SK-N-MC (cell line): ENCODE results near the gene TRAPPC2L.

Experiments used
- DNase-seq: peaks from one replicate; pipeline ENCODE4 v3.0.0-alpha.2; 2011; ENCODE audit warnings: low read depth, low spot score
- H3K27ac ChIP-seq: fragments of 200-600 bp; sonication (generic); 2 replicates; pipeline ENCODE4 v1.5.1; 2016; ENCODE audit warnings: mixed run types
- H3K36me3 ChIP-seq: fragments of 200-600 bp; sonication (generic); 2 replicates; pipeline ENCODE4 v1.6.1; 2017; ENCODE audit warnings: antibody characterized with exemption, low read length, mixed read lengths; ENCODE audit not compliant: insufficient read depth
- H3K4me3 ChIP-seq: fragments of 200-600 bp; sonication (generic); 2 replicates; pipeline ENCODE4 v1.5.1; 2016
- H3K9ac ChIP-seq: fragments of 200-600 bp; sonication (generic); 2 replicates; pipeline ENCODE4 v1.8.0; 2017; ENCODE audit warnings: mixed run types, mixed read lengths; ENCODE audit not compliant: insufficient read length
- H3K9me3 ChIP-seq: fragments of 200-600 bp; sonication (generic); 2 replicates; pipeline ENCODE4 v1.6.1; 2017; ENCODE audit warnings: low read depth, mild to moderate bottlenecking, antibody characterized with exemption, low read length, moderate library complexity, mixed read lengths
- EZH2 ChIP-seq: fragments of 200-600 bp; sonication (generic); IDR thresholded peaks from one replicate; pipeline ENCODE4 v1.6.1; 2017; ENCODE audit warnings: antibody characterized with exemption
- FOXP2 ChIP-seq: optimal IDR thresholded peaks from 2 replicates; pipeline ENCODE3; 2011; ENCODE audit warnings: mild to moderate bottlenecking, moderate library complexity; ENCODE audit not compliant: insufficient read depth; ENCODE audit errors: extremely low read length, control extremely low read depth
- POLR2AphosphoS5 ChIP-seq: IDR thresholded peaks from 2 replicates; pipeline ENCODE4 v1.6.1; 2012; ENCODE audit warnings: mild to moderate bottlenecking, low read depth, low read length, borderline replicate concordance

Gene TRAPPC2L, protein sequence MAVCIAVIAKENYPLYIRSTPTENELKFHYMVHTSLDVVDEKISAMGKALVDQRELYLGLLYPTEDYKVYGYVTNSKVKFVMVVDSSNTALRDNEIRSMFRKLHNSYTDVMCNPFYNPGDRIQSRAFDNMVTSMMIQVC

DNA sequence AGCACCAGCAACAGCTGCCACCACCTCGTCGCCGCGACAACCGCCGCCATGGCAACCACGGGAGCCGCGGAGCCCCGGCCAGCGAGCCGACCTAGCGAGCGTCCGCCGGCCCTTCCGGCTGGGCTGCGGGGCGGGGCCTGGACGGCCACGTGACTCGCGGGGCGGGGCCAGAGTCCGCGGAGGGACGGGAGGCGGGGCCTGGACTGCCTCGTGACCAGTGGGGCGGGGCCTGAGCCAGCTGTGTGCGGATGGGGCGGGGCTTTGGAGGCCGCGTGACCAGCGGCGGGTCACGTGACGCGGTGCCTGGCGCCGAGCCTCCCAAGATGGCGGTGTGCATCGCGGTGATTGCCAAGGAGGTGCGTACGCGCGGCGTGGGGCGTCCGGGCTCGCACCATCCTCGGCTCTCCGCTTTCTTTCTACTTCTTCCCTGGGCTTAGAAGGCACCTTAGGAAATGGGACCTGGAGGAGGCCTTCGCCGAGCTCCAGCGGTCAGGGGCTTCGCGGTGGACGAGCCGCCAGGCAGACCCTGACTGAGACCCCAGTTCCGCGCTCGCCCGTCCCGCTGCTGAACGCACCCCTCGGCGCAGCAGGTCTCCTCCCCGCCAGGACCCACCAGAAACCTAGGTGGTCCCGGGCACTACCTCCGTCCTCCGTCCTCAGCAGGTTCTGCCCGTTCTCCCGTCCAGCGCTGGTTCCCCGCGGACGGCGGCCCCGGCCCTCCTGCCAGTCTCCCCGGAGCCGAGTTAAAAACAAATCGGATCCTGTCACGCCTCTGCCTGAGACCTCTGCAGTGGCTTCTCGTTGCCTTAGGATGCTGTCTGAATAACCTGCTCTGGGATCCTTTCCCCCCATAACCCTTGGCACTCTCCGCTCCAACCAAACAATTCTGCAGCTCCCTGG lies at the start of gene TRAPPC2L, which contains the start of gene GALNS:
TSS of gene TRAPPC2L (plus strand) at position 300 of the 900 bp plus-strand sequence. CDS start at position 324, 24 bp downstream.
TSS of gene GALNS (minus strand) at position 120 of the 900 bp plus-strand sequence. CDS start at position 50, 70 bp downstream.
- peak within 1 kb of the TSS; percentile 76 for H3K9ac ChIP-seq
- H3K4me3 ChIP-seq, result peak within 1 kb of the TSS; percentile 83
- H3K36me3 ChIP-seq, result no peaks in the 10 kb centered on the region
- peak; percentile 10 for DNase-seq
- TF ChIP-seq FOXP2 (no peak), EZH2 (no peak), POLR2AphosphoS5 (peak; percentile 79)
- H3K9me3 ChIP-seq, result no peaks in the 10 kb centered on the region
- H3K27ac ChIP-seq, result no peak within 1 kb of the TSS

DNA sequence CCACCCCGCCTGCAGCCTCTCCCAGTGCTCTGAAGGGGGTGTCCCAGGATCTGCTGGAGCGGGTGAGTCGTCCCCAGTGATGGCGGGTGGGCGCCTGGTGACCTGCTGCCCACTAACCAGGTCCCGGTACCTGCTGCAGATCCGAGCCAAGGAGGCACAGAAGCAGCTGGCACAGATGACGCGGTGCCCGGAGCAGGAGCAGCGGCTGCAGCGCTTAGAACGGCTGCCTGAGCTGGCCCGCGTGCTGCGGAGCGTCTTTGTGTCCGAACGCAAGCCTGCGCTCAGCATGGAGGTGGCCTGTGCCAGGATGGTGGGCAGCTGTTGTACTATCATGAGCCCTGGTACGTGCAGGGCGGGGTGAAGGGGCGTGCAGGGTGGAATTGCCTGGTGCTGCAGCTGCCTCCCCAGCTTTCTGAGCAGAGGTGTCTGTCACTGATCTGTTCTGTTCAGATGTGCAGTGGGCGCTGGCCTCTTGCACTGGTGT lies 49.7 kb upstream of the TRAPPC2L start:
- Histone ChIP-seq H3K9ac (no peak overlapping the region), H3K36me3 (peaks cover 33% of the 10 kb centered on the region; the same call in 1 of the 2 replicates), H3K27ac (no peak overlapping the region), H3K9me3 (no peaks in the 10 kb centered on the region), H3K4me3 (no peak overlapping the region)
- no peak for DNase-seq
- no peak for TF ChIP-seq FOXP2
- no peak for TF ChIP-seq EZH2
- TF ChIP-seq POLR2AphosphoS5, result no peak

DNA sequence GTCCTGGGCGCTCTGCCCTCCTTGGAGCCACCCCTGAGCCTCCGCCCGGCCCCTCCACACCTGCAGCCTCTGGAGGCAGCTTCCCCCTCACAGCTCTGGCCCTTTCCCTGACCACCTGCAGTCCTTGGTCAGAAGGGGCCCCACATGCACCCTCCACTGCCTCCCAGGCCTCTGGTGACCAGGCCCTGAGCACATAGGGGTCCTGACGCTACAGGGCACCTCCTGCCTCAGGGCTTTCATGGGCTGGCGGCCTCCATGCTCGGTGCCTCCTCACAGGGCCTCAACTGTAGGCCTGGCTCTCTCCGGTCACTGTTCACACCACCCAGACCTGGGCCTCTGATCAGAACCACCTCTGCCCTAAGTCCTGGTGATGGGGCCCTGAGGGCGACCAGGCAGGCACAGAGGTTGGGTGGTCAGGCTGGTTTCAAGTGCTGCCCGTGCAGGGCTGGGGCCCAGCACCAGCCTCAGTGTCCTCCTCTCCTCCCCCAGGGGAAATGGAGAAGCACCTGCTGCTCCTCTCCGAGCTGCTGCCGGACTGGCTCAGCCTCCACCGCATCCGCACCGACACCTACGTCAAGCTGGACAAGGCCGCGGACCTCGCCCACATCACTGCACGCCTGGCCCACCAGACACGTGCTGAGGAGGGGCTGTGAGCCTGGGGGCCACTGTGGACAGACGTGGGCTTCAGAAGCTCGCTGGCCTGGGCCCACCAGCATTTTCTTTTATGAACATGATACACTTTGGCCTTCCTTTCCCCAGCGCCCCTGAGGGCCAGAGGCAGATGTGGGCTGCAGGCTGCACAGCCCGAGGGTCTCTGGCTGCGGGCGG lies 49.1 kb upstream of the TRAPPC2L start:
- Histone ChIP-seq H3K9ac (no peak overlapping the region), H3K4me3 (no peak overlapping the region), H3K36me3 (peaks cover 33% of the 10 kb centered on the region; the same call in 1 of the 2 replicates), H3K9me3 (no peaks in the 10 kb centered on the region), H3K27ac (no peak overlapping the region)
- no peak for TF ChIP-seq POLR2AphosphoS5
- TF ChIP-seq EZH2, result no peak
- no peak for TF ChIP-seq FOXP2
- no peak for DNase-seq

DNA sequence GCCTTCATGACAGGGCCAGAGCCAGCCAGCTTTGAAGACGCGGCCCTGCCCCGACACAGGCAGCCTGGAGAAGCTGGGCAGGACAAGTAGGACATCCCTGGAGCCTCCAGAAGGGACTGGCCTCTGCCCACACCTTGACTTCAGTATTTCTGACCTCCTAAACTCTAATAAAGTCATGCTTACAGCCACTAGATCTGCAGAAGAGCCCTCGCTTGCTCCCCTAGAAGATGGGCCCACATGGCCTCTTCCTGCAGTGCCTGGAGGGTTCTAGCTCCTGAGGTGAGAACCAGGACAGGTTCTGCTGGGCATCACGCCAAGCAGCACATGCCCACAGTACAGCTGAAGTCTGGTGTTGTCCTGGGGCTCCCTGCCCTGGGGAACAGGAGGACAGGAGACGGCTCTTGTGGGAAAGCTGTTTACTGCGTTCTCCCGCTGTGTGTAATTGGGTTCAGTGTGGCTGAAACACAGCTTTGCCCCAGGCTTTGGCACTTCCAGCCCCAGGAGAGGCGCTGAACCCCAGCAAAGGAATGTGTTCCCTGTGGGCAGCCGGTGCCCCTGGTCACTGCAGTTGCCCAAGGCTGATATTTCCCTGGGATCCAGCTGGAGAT lies 47.8 kb upstream of the TRAPPC2L start:
- H3K9me3 ChIP-seq, result no peaks in the 10 kb centered on the region
- peaks cover 33% of the 10 kb centered on the region; the same call in 1 of the 2 replicates for H3K36me3 ChIP-seq
- H3K27ac ChIP-seq, result peak overlapping the region; percentile 50; the same call in 1 of the 2 replicates
- DNase-seq, result no peak
- H3K4me3 ChIP-seq, result no peak overlapping the region
- TF ChIP-seq FOXP2, result no peak
- TF ChIP-seq POLR2AphosphoS5, result peak; percentile 39
- no peak overlapping the region for H3K9ac ChIP-seq

DNA sequence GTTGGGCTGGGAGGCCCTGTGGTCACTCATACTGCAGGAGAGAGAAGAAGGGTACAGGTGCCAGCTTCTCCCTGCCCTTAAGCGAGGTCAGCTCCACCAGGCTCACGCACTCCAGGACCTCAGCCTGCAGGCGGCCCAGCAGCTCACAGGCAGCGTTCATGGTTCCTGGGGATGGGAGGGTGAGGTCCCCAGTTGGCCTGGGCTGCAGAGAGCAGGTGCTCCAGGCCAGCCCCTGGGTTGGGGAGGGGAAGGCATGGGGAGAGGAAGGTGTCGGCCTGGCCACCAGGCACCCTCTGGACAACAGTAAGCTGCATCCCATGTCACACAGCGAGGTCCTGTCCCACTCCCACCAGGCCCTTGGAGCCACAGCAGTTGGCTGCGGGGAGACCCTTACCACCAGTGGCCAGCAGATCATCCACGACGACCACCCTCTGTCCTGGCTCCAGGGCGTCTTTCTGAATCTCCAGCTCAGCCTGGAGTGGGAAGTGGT lies 47.2 kb upstream of the TRAPPC2L start:
- Histone ChIP-seq H3K4me3 (peak overlapping the region; percentile 80; the same call in 1 of the 2 replicates), H3K27ac (peak overlapping the region; percentile 50; the same call in 1 of the 2 replicates), H3K36me3 (peaks cover 33% of the 10 kb centered on the region; the same call in 1 of the 2 replicates), H3K9ac (no peak overlapping the region), H3K9me3 (no peaks in the 10 kb centered on the region)
- DNase-seq, result no peak
- TF ChIP-seq FOXP2 (no peak), POLR2AphosphoS5 (no peak), EZH2 (no peak)

DNA sequence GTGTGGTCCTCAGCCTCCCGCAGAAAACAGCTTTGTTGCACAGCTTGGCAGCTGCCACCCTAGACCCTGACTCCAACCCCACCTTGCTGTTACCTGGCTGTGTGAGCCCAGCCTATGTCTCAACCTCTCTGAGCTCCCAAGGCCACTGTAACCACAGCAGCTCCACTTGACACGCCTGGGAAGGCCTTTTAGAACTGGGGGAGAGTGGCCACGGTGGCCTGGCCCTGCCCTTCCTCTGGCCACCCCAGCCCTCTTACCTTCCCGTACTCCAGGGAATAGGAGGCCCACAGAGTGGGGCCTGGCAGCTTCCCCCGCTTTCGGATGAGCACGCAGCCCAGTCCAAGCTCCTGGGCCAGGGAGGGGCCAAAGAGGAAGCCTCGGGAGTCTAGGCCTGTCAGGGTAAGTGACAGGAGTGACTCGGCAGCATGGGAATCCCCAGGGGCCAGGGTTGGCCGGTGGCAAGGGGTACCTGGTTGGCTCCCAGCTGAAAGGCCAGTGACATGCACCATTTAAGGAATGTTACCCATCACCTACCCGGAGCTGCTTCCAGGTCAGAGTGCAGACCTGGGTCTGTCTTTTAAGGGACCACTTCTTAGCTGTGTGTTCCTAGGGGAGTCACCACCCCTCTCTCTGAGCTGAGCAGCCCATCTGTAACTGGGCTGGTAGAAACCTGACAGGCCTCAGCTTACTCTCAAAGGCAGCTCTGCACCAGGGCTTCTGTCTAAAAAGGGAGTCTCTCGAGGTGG lies 46.6 kb upstream of the TRAPPC2L start:
- H3K36me3 ChIP-seq, result peaks cover 27% of the 10 kb centered on the region; the same call in 1 of the 2 replicates

More for the DNA sequence above, 46.6 kb upstream of the TRAPPC2L start:
- Histone ChIP-seq H3K27ac (peak overlapping the region; percentile 57; the same call in 1 of the 2 replicates), H3K9ac (peak overlapping the region; percentile 81), H3K4me3 (peak overlapping the region; percentile 80), H3K9me3 (no peaks in the 10 kb centered on the region)
- DNase-seq, result no peak
- no peak for TF ChIP-seq POLR2AphosphoS5
- no peak for TF ChIP-seq FOXP2
- TF ChIP-seq EZH2, result no peak
